Thyroid gland (tissue), 4 donors: ENCODE data around the gene FAM236B.

ENCODE experiments used
- POLR2A ChIP-seq, 2 donors: fragments of 450-650 bp; IDR thresholded peaks; one replicate each; pipeline ENCODE4 v1.6.1; 2017; ENCODE audit warnings: antibody characterized with exemption in 2 of 2, mild to moderate bottlenecking in 2 of 2, moderate library complexity in 1 of 2
- TF ChIP-seq, protein P1 (sequence below), 6 experiments: fragments of 200-600 bp in 3 of 6; fragments of 450-650 bp in 3 of 6; sonication (generic) in 3 of 6; IDR thresholded peaks; one replicate each; pipeline ENCODE4 v1.5.1; 2016 to 2019; ENCODE audit warnings: antibody characterized with exemption in 6 of 6, mild to moderate bottlenecking in 2 of 6, inconsistent platforms in 1 of 6, moderate library complexity in 1 of 6

GRCh38 chrX:72735561-72735960, 46.9 kb downstream of the FAM236B start:
- no peak for TF ChIP-seq POLR2A (IDR thresholded peaks at IDR 0.05)
- TF ChIP-seq, protein P1, sequence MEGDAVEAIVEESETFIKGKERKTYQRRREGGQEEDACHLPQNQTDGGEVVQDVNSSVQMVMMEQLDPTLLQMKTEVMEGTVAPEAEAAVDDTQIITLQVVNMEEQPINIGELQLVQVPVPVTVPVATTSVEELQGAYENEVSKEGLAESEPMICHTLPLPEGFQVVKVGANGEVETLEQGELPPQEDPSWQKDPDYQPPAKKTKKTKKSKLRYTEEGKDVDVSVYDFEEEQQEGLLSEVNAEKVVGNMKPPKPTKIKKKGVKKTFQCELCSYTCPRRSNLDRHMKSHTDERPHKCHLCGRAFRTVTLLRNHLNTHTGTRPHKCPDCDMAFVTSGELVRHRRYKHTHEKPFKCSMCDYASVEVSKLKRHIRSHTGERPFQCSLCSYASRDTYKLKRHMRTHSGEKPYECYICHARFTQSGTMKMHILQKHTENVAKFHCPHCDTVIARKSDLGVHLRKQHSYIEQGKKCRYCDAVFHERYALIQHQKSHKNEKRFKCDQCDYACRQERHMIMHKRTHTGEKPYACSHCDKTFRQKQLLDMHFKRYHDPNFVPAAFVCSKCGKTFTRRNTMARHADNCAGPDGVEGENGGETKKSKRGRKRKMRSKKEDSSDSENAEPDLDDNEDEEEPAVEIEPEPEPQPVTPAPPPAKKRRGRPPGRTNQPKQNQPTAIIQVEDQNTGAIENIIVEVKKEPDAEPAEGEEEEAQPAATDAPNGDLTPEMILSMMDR (IDR thresholded peaks at IDR 0.05) = no peak
